Body of pancreas (tissue), 4 donors: ENCODE measurements around the gene ZDHHC13.

Source experiments
- POLR2A ChIP-seq, 3 donors: fragments of 450-650 bp; IDR thresholded peaks; one replicate each; pipeline ENCODE4 v1.6.1; 2016; ENCODE audit warnings: antibody characterized with exemption in 3 of 3, mild to moderate bottlenecking in 2 of 3
- TF ChIP-seq, protein P1 (sequence below), 7 experiments: fragments of 450-650 bp in 4 of 7; fragments of 200-600 bp in 3 of 7; sonication (generic) in 3 of 7; IDR thresholded peaks; one replicate each; pipeline ENCODE4 v1.5.1; 2016 to 2019; ENCODE audit warnings: antibody characterized with exemption in 7 of 7

DNA sequence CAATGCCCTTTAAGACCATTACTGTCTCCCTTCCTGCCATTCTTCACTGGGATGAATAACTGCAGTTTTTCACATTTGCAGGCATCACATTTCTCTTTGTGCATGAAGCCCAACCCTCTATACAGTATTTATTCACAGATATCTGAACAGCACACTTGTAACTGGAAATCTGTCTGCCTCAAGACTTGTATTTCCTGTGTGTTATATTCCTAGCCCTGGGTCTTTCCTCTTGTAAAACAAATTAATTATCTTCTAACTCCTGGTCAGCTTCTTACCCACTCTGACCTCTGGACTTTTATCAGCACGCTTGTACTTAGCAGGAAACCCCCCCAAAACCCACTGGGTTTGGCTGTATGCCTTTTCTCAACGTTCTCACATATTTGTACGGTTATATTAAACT, 82.8 kb downstream of the ZDHHC13 start:
- TF ChIP-seq, protein P1, sequence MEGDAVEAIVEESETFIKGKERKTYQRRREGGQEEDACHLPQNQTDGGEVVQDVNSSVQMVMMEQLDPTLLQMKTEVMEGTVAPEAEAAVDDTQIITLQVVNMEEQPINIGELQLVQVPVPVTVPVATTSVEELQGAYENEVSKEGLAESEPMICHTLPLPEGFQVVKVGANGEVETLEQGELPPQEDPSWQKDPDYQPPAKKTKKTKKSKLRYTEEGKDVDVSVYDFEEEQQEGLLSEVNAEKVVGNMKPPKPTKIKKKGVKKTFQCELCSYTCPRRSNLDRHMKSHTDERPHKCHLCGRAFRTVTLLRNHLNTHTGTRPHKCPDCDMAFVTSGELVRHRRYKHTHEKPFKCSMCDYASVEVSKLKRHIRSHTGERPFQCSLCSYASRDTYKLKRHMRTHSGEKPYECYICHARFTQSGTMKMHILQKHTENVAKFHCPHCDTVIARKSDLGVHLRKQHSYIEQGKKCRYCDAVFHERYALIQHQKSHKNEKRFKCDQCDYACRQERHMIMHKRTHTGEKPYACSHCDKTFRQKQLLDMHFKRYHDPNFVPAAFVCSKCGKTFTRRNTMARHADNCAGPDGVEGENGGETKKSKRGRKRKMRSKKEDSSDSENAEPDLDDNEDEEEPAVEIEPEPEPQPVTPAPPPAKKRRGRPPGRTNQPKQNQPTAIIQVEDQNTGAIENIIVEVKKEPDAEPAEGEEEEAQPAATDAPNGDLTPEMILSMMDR (IDR thresholded peaks at IDR 0.05) = no peak
- no peak for TF ChIP-seq POLR2A (IDR thresholded peaks at IDR 0.05)
